H1 (cell line): Measurements from ENCODE around the gene PCTP. TPM values are rescaled to one million over a fixed set of nuclear protein-coding genes. Genes with fewer than 3 reads are reported as not detected.

Experiments
- CTCF ChIA-PET: fragments of 300-600 bp; sonication (Branson Sonifier 250); formaldehyde crosslinking; loops from one replicate; lab custom pipeline; 2021; ENCODE audit not compliant: partially characterized antibody; lab: Charles Lee
- POLR2A ChIA-PET: fragments of 300-600 bp; sonication (Branson Sonifier 250); formaldehyde crosslinking; loops from one replicate; lab custom pipeline; 2021; ENCODE audit warnings: inconsistent platforms; ENCODE audit not compliant: partially characterized antibody; lab: Charles Lee
- DNase-seq, 2 experiments: peaks; one replicate each; pipeline versions ENCODE4 v3.0.0 to v3.0.0-alpha.2; 2010 to 2022; ENCODE audit warnings: low spot score in 2 of 2, low read depth in 1 of 2, mixed read lengths in 1 of 2
- FAIRE-seq: peaks from 2 replicates; lab custom pipeline; 2011; peaks lifted over from hg19 to GRCh38; lab: Jason Lieb, UNC
- H2AFZ ChIP-seq: 2 replicates; pipeline ENCODE4 v1.8.1; 2012; ENCODE audit warnings: low read length, inconsistent platforms
- H2AK5ac ChIP-seq: 2 replicates; pipeline ENCODE4 v1.6.1; 2013; ENCODE audit warnings: low read depth, low read length
- H2BK120ac ChIP-seq: replicated peaks from 2 replicates; pipeline ENCODE3; 2013; ENCODE audit warnings: low read depth, low read length, inconsistent platforms
- H2BK12ac ChIP-seq: 2 replicates; pipeline ENCODE4 v1.6.1; 2013; ENCODE audit warnings: low read depth, low read length
- H2BK15ac ChIP-seq: 2 replicates; pipeline ENCODE4 v1.6.1; 2013; ENCODE audit warnings: low read length
- H2BK20ac ChIP-seq: 2 replicates; pipeline ENCODE4 v1.6.1; 2013; ENCODE audit warnings: low read length
- H2BK5ac ChIP-seq: 2 replicates; pipeline ENCODE4 v1.6.1; 2013; ENCODE audit warnings: low read depth, low read length
- H3K14ac ChIP-seq: 2 replicates; pipeline ENCODE4 v1.6.1; 2013; ENCODE audit warnings: inconsistent platforms; ENCODE audit not compliant: insufficient read length
- H3K18ac ChIP-seq: 2 replicates; pipeline ENCODE4 v1.6.1; 2013; ENCODE audit warnings: low read length; ENCODE audit errors: extremely low read depth
- H3K23ac ChIP-seq: 2 replicates; pipeline ENCODE4 v1.6.1; 2013; ENCODE audit warnings: inconsistent platforms; ENCODE audit not compliant: insufficient read length
- H3K23me2 ChIP-seq: 2 replicates; pipeline ENCODE4 v1.6.1; 2013; ENCODE audit warnings: low read depth, low read length
- H3K27ac ChIP-seq: 2 replicates; pipeline ENCODE4 v1.6.1; 2011; ENCODE audit warnings: low read depth, low read length, inconsistent platforms
- H3K27me3 ChIP-seq, 4 experiments: replicated peaks in 1 of 4; 1 replicate in 1 of 4; 2 replicates in 3 of 4; pipeline versions ENCODE4 v1.6.1 to v1.8.1; 2011 to 2013; ENCODE audit warnings: low read length in 3 of 4, mild to moderate bottlenecking in 3 of 4, inconsistent platforms in 2 of 4, mixed read lengths in 2 of 4, moderate library complexity in 1 of 4; ENCODE audit not compliant: control insufficient read depth in 3 of 4, insufficient read depth in 3 of 4; ENCODE audit errors: extremely low read depth in 1 of 4
- H3K36me3 ChIP-seq, 4 experiments: 2 replicates each; pipeline versions ENCODE4 v1.6.1 to v1.8.1; 2011 to 2013; ENCODE audit warnings: mild to moderate bottlenecking in 4 of 4, low read length in 3 of 4, moderate library complexity in 2 of 4, control low read depth in 1 of 4, inconsistent platforms in 1 of 4; ENCODE audit not compliant: insufficient read depth in 4 of 4, control insufficient read depth in 2 of 4
- H3K4ac ChIP-seq: replicated peaks from 2 replicates; pipeline ENCODE3; 2013; ENCODE audit warnings: low read length, low read depth, mixed read lengths, inconsistent platforms; ENCODE audit not compliant: insufficient read length
- H3K4me1 ChIP-seq, 4 experiments: replicated peaks in 1 of 4; 1 replicate in 1 of 4; 2 replicates in 3 of 4; pipeline versions ENCODE4 v1.6.1 to v1.8.1; 2011 to 2013; ENCODE audit warnings: low read length in 3 of 4, inconsistent platforms in 2 of 4, mixed read lengths in 1 of 4; ENCODE audit not compliant: insufficient read depth in 4 of 4, control insufficient read depth in 3 of 4
- H3K4me2 ChIP-seq, 2 experiments: 2 replicates each; pipeline versions ENCODE4 v1.6.1 to v1.8.1; 2011 to 2013; ENCODE audit warnings: low read depth in 2 of 2, low read length in 2 of 2, control low read depth in 1 of 2, inconsistent platforms in 1 of 2, mild to moderate bottlenecking in 1 of 2; ENCODE audit not compliant: insufficient read depth in 1 of 2
- H3K4me3 ChIP-seq, 4 experiments: fragments of 200-600, 300-600 bp in 1 of 4; sonication (generic), shearing (Covaris generic), sonication (Bioruptor Twin) in 1 of 4; 2 replicates each; pipeline versions ENCODE4 v1.5.1 to v1.8.1; 2011 to 2016; ENCODE audit warnings: low read length in 4 of 4, low read depth in 3 of 4, control low read depth in 2 of 4, inconsistent platforms in 2 of 4, mild to moderate bottlenecking in 2 of 4, mixed read lengths in 1 of 4, moderate library complexity in 1 of 4; ENCODE audit not compliant: insufficient read depth in 2 of 4; ENCODE audit errors: extremely low read depth in 1 of 4
- H3K56ac ChIP-seq: replicated peaks from 2 replicates; pipeline ENCODE3; 2013; ENCODE audit warnings: low read depth, mild to moderate bottlenecking, mixed read lengths, low read length, inconsistent platforms; ENCODE audit not compliant: insufficient read length
- H3K79me1 ChIP-seq: 2 replicates; pipeline ENCODE4 v1.6.1; 2013; ENCODE audit warnings: low read depth, low read length, control low read depth
- H3K79me2 ChIP-seq, 2 experiments: 2 replicates each; pipeline versions ENCODE4 v1.6.1 to v1.8.1; 2012 to 2013; ENCODE audit warnings: low read length in 2 of 2, mild to moderate bottlenecking in 2 of 2, inconsistent platforms in 1 of 2; ENCODE audit not compliant: insufficient read depth in 2 of 2, control insufficient read depth in 1 of 2
- H3K9ac ChIP-seq, 4 experiments: replicated peaks in 1 of 4; 1 replicate in 1 of 4; 2 replicates in 3 of 4; pipeline versions ENCODE4 v1.6.1 to v1.8.1; 2011 to 2013; ENCODE audit warnings: low read depth in 3 of 4, low read length in 3 of 4, control low read depth in 2 of 4, mild to moderate bottlenecking in 2 of 4, moderate library complexity in 2 of 4, inconsistent platforms in 1 of 4; ENCODE audit errors: extremely low read depth in 1 of 4
- H3K9me3 ChIP-seq, 2 experiments: 2 replicates each; pipeline versions ENCODE4 v1.6.1 to v1.8.1; 2012 to 2013; ENCODE audit warnings: mild to moderate bottlenecking in 2 of 2, moderate library complexity in 2 of 2, control low read depth in 1 of 2, inconsistent platforms in 1 of 2, low read depth in 1 of 2, low read length in 1 of 2, mixed read lengths in 1 of 2; ENCODE audit not compliant: insufficient read depth in 2 of 2
- H4K20me1 ChIP-seq, 2 experiments: replicated peaks in 1 of 2; 2 replicates each; pipeline versions ENCODE3 to v1.8.1; 2011 to 2013; ENCODE audit warnings: inconsistent platforms in 2 of 2, low read length in 2 of 2, mild to moderate bottlenecking in 1 of 2; ENCODE audit not compliant: insufficient read depth in 2 of 2, control insufficient read depth in 1 of 2
- H4K5ac ChIP-seq: 2 replicates; pipeline ENCODE4 v1.6.1; 2013; ENCODE audit warnings: low read length, low read depth, mixed read lengths, inconsistent platforms; ENCODE audit not compliant: insufficient read length
- H4K8ac ChIP-seq: 2 replicates; pipeline ENCODE4 v1.8.0; 2013; ENCODE audit warnings: mild to moderate bottlenecking, moderate library complexity, low read length, inconsistent platforms; ENCODE audit not compliant: insufficient read depth; ENCODE audit errors: extremely low read depth
- H4K91ac ChIP-seq: replicated peaks from 2 replicates; pipeline ENCODE3; 2013; ENCODE audit warnings: low read length, mixed read lengths, inconsistent platforms; ENCODE audit not compliant: insufficient read length
- CEBPB ChIP-seq: IDR thresholded peaks from 2 replicates; pipeline ENCODE4 v1.6.1; 2012; ENCODE audit warnings: low read depth, low read length
- EP300 ChIP-seq, 2 experiments: IDR thresholded peaks; 1 replicate in 1 of 2; 2 replicates in 1 of 2; pipeline ENCODE4 v1.6.1; 2011 to 2012; ENCODE audit warnings: low read depth in 2 of 2, low read length in 2 of 2, mild to moderate bottlenecking in 2 of 2, borderline replicate concordance in 1 of 2, inconsistent platforms in 1 of 2, moderate library complexity in 1 of 2
- SUZ12 ChIP-seq: fragments of 200-600 bp; sonication (generic); IDR thresholded peaks from 2 replicates; pipeline ENCODE4 v1.6.1; 2012; ENCODE audit warnings: mild to moderate bottlenecking, inconsistent platforms, low read length, moderate library complexity, mixed read lengths
- WGBS, 2 experiments: shearing (Covaris generic) in 1 of 2; methylation state at CpG; one replicate each; pipeline versions ENCODE4 v1.1.6 to v1.1.7; 2013 to 2015; ENCODE audit warnings: low lambda C conversion rate in 2 of 2, mixed read lengths in 2 of 2, inconsistent platforms in 1 of 2, low coverage in 1 of 2, missing lambda C conversion rate in 1 of 2; ENCODE audit not compliant: insufficient replicate concordance in 2 of 2, insufficient coverage in 1 of 2, insufficient read length in 1 of 2; ENCODE audit errors: extremely low coverage in 1 of 2, missing lambda C conversion rate in 1 of 2; 5-methylcytosine and 5-hydroxymethylcytosine counted together
- polyA plus RNA-seq, 7 experiments: library from polyadenylated mRNA; depleted of rRNA in 3 of 7; stranded (reverse) in 5 of 7; unstranded in 2 of 7; fragments of >200 nt in 5 of 7; fragments of 200-250 nt in 2 of 7; gene quantifications; 1 replicate in 5 of 7; 2 replicates in 1 of 7; 4 replicates in 1 of 7; pipeline versions ENCODE4 v1.2.1 to v1.2.3, GENCODE V29; 2011 to 2013; ENCODE audit warnings: missing spikeins in 2 of 7, mixed read lengths in 2 of 7
- total RNA-seq: library from RNA; stranded (reverse); fragmentation: NEBNext Ultra II Directional; extraction: Animal tissue kit (Norgen Biotek cat#: 25700); gene quantifications from 2 replicates; pipeline ENCODE4 v1.2.1, GENCODE V29; 2021

Gene PCTP
- total and polyA plus RNA-seq, 2 of the 8 experiments (the other 6 are each of a cell fraction or from before 2014, with no cell fraction given): 14.1 to 14.6 TPM

DNA sequence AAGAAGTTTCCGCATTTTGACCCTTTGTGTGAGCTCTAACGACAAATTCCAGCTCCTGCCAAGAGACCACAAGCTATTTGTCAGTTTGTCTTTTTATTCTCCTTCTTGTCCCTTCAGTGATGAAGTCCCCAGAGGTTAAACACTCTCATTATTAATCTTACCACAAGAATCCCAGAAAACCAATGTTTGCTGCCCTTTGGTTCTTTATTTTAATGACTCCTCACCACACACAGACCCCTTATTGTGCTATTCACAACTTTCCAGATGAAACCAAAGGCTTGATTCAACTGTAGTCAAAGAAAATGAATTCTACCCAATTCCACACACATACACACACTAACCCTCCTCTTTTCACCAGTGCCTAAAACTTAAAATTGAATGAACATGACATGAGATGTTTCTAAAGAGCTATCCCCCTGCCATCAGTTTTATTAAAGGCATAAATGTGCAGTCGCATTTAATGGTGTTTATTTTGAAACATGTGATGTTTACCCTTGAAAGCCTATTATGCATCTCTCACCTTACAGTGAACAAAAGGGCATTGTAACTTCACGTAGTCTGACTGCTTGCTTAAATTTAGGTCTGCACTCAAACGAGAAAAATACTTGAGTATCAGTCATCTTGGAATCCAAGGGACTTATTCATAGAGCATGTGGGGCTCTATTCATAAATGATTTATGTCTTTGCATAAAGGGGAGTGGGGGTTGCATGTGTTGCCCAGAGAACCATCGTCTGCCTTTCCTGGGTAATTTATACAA lies 44.1 kb downstream of the PCTP start:
- H2BK15ac ChIP-seq: no peak overlapping the region
- H2AFZ ChIP-seq: no peak overlapping the region
- no peaks in the 10 kb centered on the region for H4K20me1 ChIP-seq
- H3K79me1 ChIP-seq: no peaks in the 10 kb centered on the region
- no peak overlapping the region for H2BK120ac ChIP-seq
- WGBS, 2 experiments: 72% methylated on average over 6 of the region's 6 CpGs; no CpG with 5 or more reads in 1 of the 2 experiments
- no peak overlapping the region for H4K91ac ChIP-seq
- H3K4me2 ChIP-seq: no peak overlapping the region
- TF ChIP-seq SUZ12: no peak
- no peak for TF ChIP-seq CEBPB
- no peak for TF ChIP-seq EP300 (IDR thresholded peaks at IDR 0.05; ENCODE audit: borderline replicate concordance in 1 of 2, low read depth in 2 of 2, low read length in 2 of 2)
- no peaks in the 10 kb centered on the region for H3K36me3 ChIP-seq
- H3K56ac ChIP-seq: no peak overlapping the region
- no peaks in the 10 kb centered on the region for H3K23me2 ChIP-seq
- no peak overlapping the region for H3K9ac ChIP-seq
- no peak overlapping the region for H2BK20ac ChIP-seq
- no peak overlapping the region for H2AK5ac ChIP-seq
- H3K79me2 ChIP-seq: no peaks in the 10 kb centered on the region
- H3K4ac ChIP-seq: no peak overlapping the region
- H3K14ac ChIP-seq: no peak overlapping the region
- H3K27me3 ChIP-seq: no peaks in the 10 kb centered on the region
- H3K9me3 ChIP-seq: no peaks in the 10 kb centered on the region
- no peak overlapping the region for H3K4me3 ChIP-seq
- no peak overlapping the region for H4K5ac ChIP-seq
- H3K27ac ChIP-seq: no peak overlapping the region
- H2BK12ac ChIP-seq: no peak overlapping the region
- ChIA-PET CTCF (interaction anchor here (0.8 to 1.2 kb wide), 2 partner anchors 11 to 24 kb away, joined by 3 to 4 read pairs; no protein-coding TSS in a partner anchor), POLR2A (no interaction called here)
- H2BK5ac ChIP-seq: no peak overlapping the region
- H3K23ac ChIP-seq: no peak overlapping the region
- DNase-seq: no peak
- H4K8ac ChIP-seq: no peak overlapping the region
- peaks cover 0 to 5% (median 2%) of the 10 kb centered on the region in 4 experiments; a peak in 3 of 7 replicates for H3K4me1 ChIP-seq
- FAIRE-seq: no peak
- H3K18ac ChIP-seq: no peak overlapping the region
